Neuronal stem cell (in vitro differentiated cells): ENCODE measurements around the gene PTAR1.

Source experiments
- DNase-seq: peaks from one replicate; pipeline ENCODE4 v3.0.0-alpha.2; 2013; ENCODE audit warnings: low spot score
- H2AFZ ChIP-seq: one replicate; pipeline ENCODE4 v1.6.1; 2013; ENCODE audit warnings: mild to moderate bottlenecking, low read length, inconsistent platforms
- H2AK5ac ChIP-seq: 2 replicates; pipeline ENCODE4 v1.6.1; 2013; ENCODE audit warnings: low read depth, mild to moderate bottlenecking, inconsistent platforms, low read length, moderate library complexity, mixed read lengths
- H2BK120ac ChIP-seq: 2 replicates; pipeline ENCODE4 v1.6.1; 2013; ENCODE audit warnings: low read depth, mild to moderate bottlenecking, inconsistent platforms, low read length, moderate library complexity, mixed read lengths
- H2BK12ac ChIP-seq: one replicate; pipeline ENCODE4 v1.6.1; 2013; ENCODE audit warnings: low read length, inconsistent platforms
- H2BK15ac ChIP-seq: 2 replicates; pipeline ENCODE4 v1.6.1; 2013; ENCODE audit warnings: mild to moderate bottlenecking, low read length, inconsistent platforms, mixed read lengths
- H2BK5ac ChIP-seq: one replicate; pipeline ENCODE4 v1.6.1; 2013; ENCODE audit warnings: inconsistent platforms, mild to moderate bottlenecking, low read length, moderate library complexity
- H3K14ac ChIP-seq: one replicate; pipeline ENCODE4 v1.6.1; 2013; ENCODE audit warnings: low read length, inconsistent platforms
- H3K18ac ChIP-seq: 2 replicates; pipeline ENCODE4 v1.6.1; 2013; ENCODE audit warnings: low read length, inconsistent platforms
- H3K23ac ChIP-seq: 2 replicates; pipeline ENCODE4 v1.6.1; 2013; ENCODE audit warnings: low read depth, mild to moderate bottlenecking, mixed read lengths, low read length, inconsistent platforms; ENCODE audit not compliant: poor library complexity
- H3K27ac ChIP-seq: replicated peaks from 3 replicates; pipeline ENCODE4 v1.5.1; 2013; ENCODE audit warnings: low read length, inconsistent platforms
- H3K27me3 ChIP-seq, 3 experiments: 2 replicates each; pipeline ENCODE4 v1.6.1; 2013; ENCODE audit warnings: low read length in 3 of 3, mild to moderate bottlenecking in 2 of 3, inconsistent platforms in 1 of 3, low read depth in 1 of 3, mixed read lengths in 1 of 3, moderate library complexity in 1 of 3; ENCODE audit not compliant: control insufficient read depth in 3 of 3, insufficient read depth in 3 of 3
- H3K36me3 ChIP-seq, 2 donors: replicated peaks in 1 of 2; 2 replicates each; pipeline ENCODE4 v1.6.1; 2013; ENCODE audit warnings: low read length in 2 of 2; ENCODE audit not compliant: control insufficient read depth in 2 of 2, insufficient read depth in 2 of 2
- H3K4ac ChIP-seq: 2 replicates; pipeline ENCODE4 v1.6.1; 2013; ENCODE audit warnings: inconsistent platforms, mild to moderate bottlenecking, low read length, moderate library complexity
- H3K4me1 ChIP-seq, 2 donors: 1 replicate in 1 of 2; 2 replicates in 1 of 2; pipeline ENCODE4 v1.6.1; 2013; ENCODE audit warnings: low read length in 2 of 2, low read depth in 1 of 2; ENCODE audit not compliant: control insufficient read depth in 2 of 2, insufficient read depth in 1 of 2
- H3K4me2 ChIP-seq: one replicate; pipeline ENCODE4 v1.6.1; 2013; ENCODE audit warnings: mild to moderate bottlenecking, low read length, inconsistent platforms; ENCODE audit not compliant: insufficient read depth, poor library complexity, severe bottlenecking
- H3K4me3 ChIP-seq, 2 donors: 2 replicates each; pipeline ENCODE4 v1.5.1; 2013; ENCODE audit warnings: low read length in 2 of 2, mild to moderate bottlenecking in 2 of 2, inconsistent platforms in 1 of 2, moderate library complexity in 1 of 2
- H3K79me1 ChIP-seq: one replicate; pipeline ENCODE4 v1.6.1; 2013; ENCODE audit warnings: low read depth, mild to moderate bottlenecking, inconsistent platforms, low read length, moderate library complexity
- H3K9ac ChIP-seq: one replicate; pipeline ENCODE4 v1.6.1; 2013; ENCODE audit warnings: mild to moderate bottlenecking, low read depth, low read length, inconsistent platforms; ENCODE audit not compliant: poor library complexity
- H3K9me3 ChIP-seq, 2 donors: replicated peaks in 1 of 2; 2 replicates each; pipeline versions ENCODE3 to v1.6.1; 2013; ENCODE audit warnings: low read length in 2 of 2, mild to moderate bottlenecking in 2 of 2, inconsistent platforms in 1 of 2, low read depth in 1 of 2, mixed read lengths in 1 of 2, moderate library complexity in 1 of 2; ENCODE audit not compliant: control insufficient read depth in 2 of 2, insufficient read depth in 1 of 2
- H4K8ac ChIP-seq: one replicate; pipeline ENCODE4 v1.6.1; 2013; ENCODE audit warnings: low read depth, mild to moderate bottlenecking, inconsistent platforms, low read length, moderate library complexity
- H4K91ac ChIP-seq: one replicate; pipeline ENCODE4 v1.6.1; 2013; ENCODE audit warnings: low read length, low read depth, mild to moderate bottlenecking, inconsistent platforms; ENCODE audit not compliant: poor library complexity
- WGBS, 2 donors: extraction: QIAGEN DNeasy Blood & Tissue Kit; methylation state at CpG; one replicate each; pipeline ENCODE4 v1.1.7; 2013; ENCODE audit warnings: missing lambda C conversion rate in 2 of 2, mixed read lengths in 1 of 2; ENCODE audit not compliant: insufficient read length in 2 of 2, insufficient replicate concordance in 1 of 2; ENCODE audit errors: extremely low coverage in 2 of 2; 5-methylcytosine and 5-hydroxymethylcytosine counted together

Gene PTAR1

DNA sequence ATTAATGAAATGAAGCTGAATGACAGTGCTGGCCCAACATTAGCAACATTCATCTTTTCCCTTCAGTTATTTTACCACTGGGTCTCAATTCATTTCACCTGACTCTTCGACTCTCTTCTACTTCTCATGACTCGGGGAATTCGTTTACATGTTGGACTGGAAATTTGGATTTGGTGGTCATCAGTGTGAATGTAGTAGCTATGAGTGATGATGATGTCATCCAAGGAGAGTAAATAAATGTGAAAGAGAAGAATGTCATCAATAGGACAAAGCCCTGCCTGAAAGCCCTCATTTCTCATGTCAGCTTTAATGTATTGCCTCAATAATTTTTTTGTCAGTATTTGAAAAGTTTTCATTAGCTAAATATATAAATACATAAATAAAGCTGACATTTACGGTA, 38.9 kb upstream of the PTAR1 start:
- Histone ChIP-seq H2AFZ (no peak overlapping the region), H3K4ac (no peak overlapping the region), H2BK15ac (no peak overlapping the region), H4K8ac (no peak overlapping the region), H2BK12ac (no peak overlapping the region), H3K4me2 (no peak overlapping the region), H3K4me3 (no peak overlapping the region), H3K27ac (no peak overlapping the region), H3K4me1 (no peaks in the 10 kb centered on the region), H3K36me3 (no peaks in the 10 kb centered on the region), H3K23ac (no peak overlapping the region), H3K14ac (no peak overlapping the region), H2BK5ac (no peak overlapping the region), H2AK5ac (no peak overlapping the region), H3K9ac (no peak overlapping the region), H3K18ac (no peak overlapping the region), H2BK120ac (no peak overlapping the region), H3K79me1 (no peaks in the 10 kb centered on the region), H3K27me3 (peaks cover 0 to 7% (median 0%) of the 10 kb centered on the region in 3 experiments), H3K9me3 (no peaks in the 10 kb centered on the region), H4K91ac (no peak overlapping the region)
- no peak for DNase-seq
- no CpG with 5 or more reads among the region's 4 CpGs for WGBS, 2 donors

- Histone ChIP-seq H2BK15ac (no peak overlapping the region), H4K8ac (no peak overlapping the region), H2BK5ac (no peak overlapping the region), H3K9ac (no peak overlapping the region), H2AFZ (no peak overlapping the region), H3K4me1 (no peaks in the 10 kb centered on the region), H3K36me3 (no peaks in the 10 kb centered on the region), H4K91ac (no peak overlapping the region), H3K14ac (no peak overlapping the region), H3K4me2 (no peak overlapping the region), H3K4me3 (no peak overlapping the region), H3K23ac (no peak overlapping the region), H3K4ac (no peak overlapping the region), H3K79me1 (no peaks in the 10 kb centered on the region), H3K27me3 (no peaks in the 10 kb centered on the region), H3K18ac (no peak overlapping the region), H2AK5ac (no peak overlapping the region), H2BK12ac (no peak overlapping the region), H3K27ac (no peak overlapping the region), H2BK120ac (no peak overlapping the region), H3K9me3 (no peaks in the 10 kb centered on the region)
- no CpG with 5 or more reads among the region's 1 CpG for WGBS, 2 donors
- no peak for DNase-seq
Observed at GRCh38 chr9:69797675-69798074, 37.9 kb upstream of the PTAR1 start.

GRCh38 chr9:69794356-69794755, 34.5 kb upstream of the PTAR1 start:
- no peak overlapping the region for H3K27ac ChIP-seq
- H3K9me3 ChIP-seq, result no peaks in the 10 kb centered on the region
- H3K18ac ChIP-seq, result no peak overlapping the region
- no peak overlapping the region for H2BK15ac ChIP-seq
- H4K8ac ChIP-seq, result no peak overlapping the region
- H3K79me1 ChIP-seq, result no peaks in the 10 kb centered on the region
- H2BK120ac ChIP-seq, result no peak overlapping the region
- no peak overlapping the region for H2BK5ac ChIP-seq
- H2AK5ac ChIP-seq, result no peak overlapping the region
- H3K4me1 ChIP-seq, result no peaks in the 10 kb centered on the region
- peaks cover 0 to 2% (median 0%) of the 10 kb centered on the region in 3 experiments for H3K27me3 ChIP-seq
- no peak overlapping the region for H3K14ac ChIP-seq
- H3K4me2 ChIP-seq, result no peak overlapping the region
- H3K36me3 ChIP-seq, result no peaks in the 10 kb centered on the region
- H3K9ac ChIP-seq, result no peak overlapping the region
- no peak overlapping the region for H3K4ac ChIP-seq
- H3K23ac ChIP-seq, result no peak overlapping the region
- H2BK12ac ChIP-seq, result no peak overlapping the region
- no CpG with 5 or more reads among the region's 3 CpGs for WGBS, 2 donors
- H3K4me3 ChIP-seq, result no peak overlapping the region
- no peak overlapping the region for H2AFZ ChIP-seq
- DNase-seq, result no peak
- H4K91ac ChIP-seq, result no peak overlapping the region

DNA sequence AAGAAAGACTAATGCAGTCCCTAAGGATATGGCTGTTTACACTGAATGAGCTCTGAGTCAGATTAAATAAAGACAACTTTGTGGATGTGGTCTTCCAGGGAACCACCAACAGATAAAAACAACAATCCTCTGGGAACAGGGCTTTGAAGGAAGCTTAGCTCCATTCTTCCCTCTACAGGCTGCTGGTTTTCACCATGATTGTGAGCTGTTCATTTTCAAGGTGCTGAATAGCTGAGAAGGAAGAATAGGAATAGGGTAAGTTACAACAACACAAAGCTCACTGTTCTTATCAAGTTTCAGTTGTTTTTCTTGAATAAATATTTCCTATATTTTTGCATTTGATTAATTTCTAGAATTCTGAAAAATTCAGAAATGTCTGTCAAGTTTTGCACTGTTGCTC, 25.9 kb upstream of the PTAR1 start:
- DNase-seq, result no peak

More for the DNA sequence above, 25.9 kb upstream of the PTAR1 start:
- Histone ChIP-seq H4K8ac (no peak overlapping the region), H3K14ac (no peak overlapping the region), H3K4ac (no peak overlapping the region), H3K18ac (no peak overlapping the region), H3K4me1 (no peaks in the 10 kb centered on the region), H3K79me1 (no peaks in the 10 kb centered on the region), H3K27me3 (peaks cover 0 to 2% (median 0%) of the 10 kb centered on the region in 3 experiments), H2AK5ac (no peak overlapping the region), H3K23ac (no peak overlapping the region), H3K4me2 (no peak overlapping the region), H3K4me3 (no peak overlapping the region), H2BK15ac (no peak overlapping the region), H2BK5ac (no peak overlapping the region), H3K36me3 (no peaks in the 10 kb centered on the region), H3K9ac (no peak overlapping the region), H4K91ac (no peak overlapping the region), H2BK120ac (no peak overlapping the region), H3K9me3 (no peaks in the 10 kb centered on the region), H2AFZ (no peak overlapping the region), H2BK12ac (no peak overlapping the region), H3K27ac (no peak overlapping the region)
